SK-N-SH (cell line): Measurements from ENCODE around the gene MYPOP. TPM values are rescaled to one million over a fixed set of nuclear protein-coding genes. Genes with fewer than 3 reads are reported as not detected.

Source experiments
- CTCF ChIA-PET: fragments of 300-600, 350-600 bp; formaldehyde crosslinking; extraction: SDS; loops from one replicate; lab custom pipeline; 2021; lab: Yijun Ruan, JAX
- POLR2A ChIA-PET: fragments of 350-600 bp; sonication (Branson Sonifier 250); formaldehyde crosslinking; extraction: SDS; loops from one replicate; lab custom pipeline; 2020; ENCODE audit warnings: antibody characterized with exemption, inconsistent platforms; lab: Yijun Ruan, JAX
- DNase-seq: peaks from one replicate; pipeline ENCODE4 v3.0.0; 2012
- H2AFZ ChIP-seq: fragments of 200-600 bp; sonication (generic); 2 replicates; pipeline ENCODE4 v1.8.1; 2016; ENCODE audit warnings: antibody characterized with exemption, mild to moderate bottlenecking, low read depth
- H3F3A ChIP-seq: fragments of 200-600 bp; sonication (generic); replicated peaks from 2 replicates; pipeline ENCODE3; 2016; ENCODE audit warnings: antibody characterized with exemption, mild to moderate bottlenecking; ENCODE audit not compliant: insufficient read depth
- H3K27ac ChIP-seq, 2 experiments: fragments of 200-500 bp in 1 of 2; fragments of 200-600 bp in 1 of 2; sonication (Bioruptor generic) in 1 of 2; sonication (generic), shearing (Covaris generic) in 1 of 2; 2 replicates each; pipeline versions ENCODE4 v1.5.1 to v1.6.1; 2014 to 2016; ENCODE audit warnings: low read depth in 2 of 2, inconsistent platforms in 1 of 2, low read length in 1 of 2, mild to moderate bottlenecking in 1 of 2, mixed read lengths in 1 of 2
- H3K27me3 ChIP-seq: fragments of 200-600 bp; sonication (generic), shearing (Covaris generic); 2 replicates; pipeline ENCODE4 v1.6.1; 2016; ENCODE audit warnings: mixed run types; ENCODE audit not compliant: insufficient read depth
- H3K36me3 ChIP-seq, 2 experiments: fragments of 200-500 bp in 1 of 2; fragments of 200-600 bp in 1 of 2; sonication (Bioruptor generic) in 1 of 2; sonication (generic) in 1 of 2; replicated peaks in 1 of 2; 2 replicates each; pipeline versions ENCODE3 to v1.5.1; 2014 to 2016; ENCODE audit warnings: low read length in 1 of 2, mild to moderate bottlenecking in 1 of 2; ENCODE audit not compliant: insufficient read depth in 2 of 2, control insufficient read depth in 1 of 2
- H3K4me1 ChIP-seq, 2 experiments: fragments of 200-500 bp in 1 of 2; fragments of 200-600 bp in 1 of 2; sonication (Bioruptor generic) in 1 of 2; sonication (generic), shearing (Covaris generic) in 1 of 2; 2 replicates each; pipeline versions ENCODE4 v1.5.1 to v1.6.1; 2014 to 2016; ENCODE audit warnings: low read depth in 1 of 2, low read length in 1 of 2, mixed run types in 1 of 2; ENCODE audit not compliant: insufficient read depth in 2 of 2, control insufficient read depth in 1 of 2
- H3K4me2 ChIP-seq: fragments of 200-600 bp; sonication (generic), shearing (Covaris generic); 2 replicates; pipeline ENCODE4 v1.6.1; 2017; ENCODE audit warnings: mixed run types
- H3K4me3 ChIP-seq, 2 experiments: fragments of 200-500 bp in 1 of 2; fragments of 200-600 bp in 1 of 2; sonication (Bioruptor generic) in 1 of 2; sonication (generic), shearing (Covaris generic) in 1 of 2; 2 replicates each; pipeline versions ENCODE4 v1.5.1 to v1.8.1; 2014 to 2016; ENCODE audit warnings: low read depth in 2 of 2, inconsistent platforms in 1 of 2, low read length in 1 of 2, mild to moderate bottlenecking in 1 of 2, mixed read lengths in 1 of 2, moderate library complexity in 1 of 2
- H3K79me2 ChIP-seq: fragments of 200-600 bp; sonication (generic); 2 replicates; pipeline ENCODE4 v1.8.1; 2017; ENCODE audit warnings: mild to moderate bottlenecking; ENCODE audit not compliant: insufficient read depth
- H3K9ac ChIP-seq: fragments of 200-600 bp; sonication (generic); 2 replicates; pipeline ENCODE4 v1.6.1; 2017; ENCODE audit warnings: mixed run types
- H3K9me2 ChIP-seq: fragments of 200-600 bp; sonication (generic); 2 replicates; pipeline ENCODE4 v1.6.1; 2017; ENCODE audit warnings: mixed run types
- H3K9me3 ChIP-seq: fragments of 200-600 bp; sonication (generic); 2 replicates; pipeline ENCODE4 v1.6.1; 2017; ENCODE audit warnings: mixed run types, mild to moderate bottlenecking, moderate library complexity
- H4K20me1 ChIP-seq: fragments of 200-600 bp; sonication (generic); 2 replicates; pipeline ENCODE4 v1.6.1; 2017; ENCODE audit warnings: mild to moderate bottlenecking, mixed run types; ENCODE audit not compliant: insufficient read depth
- CHD2 ChIP-seq: fragments of 150-350 bp; IDR thresholded peaks from 2 replicates; pipeline ENCODE4 v1.6.1; 2018; ENCODE audit warnings: low read length; ENCODE audit not compliant: partially characterized antibody
- EZH2phosphoT487 ChIP-seq: fragments of 200-600 bp; sonication (generic); IDR thresholded peaks from 2 replicates; pipeline ENCODE4 v1.6.1; 2017; ENCODE audit warnings: low read depth, mixed run types, mild to moderate bottlenecking, antibody characterized with exemption, moderate library complexity, borderline replicate concordance
- FOXJ3 ChIP-seq: sonication (generic); formaldehyde crosslinking; IDR thresholded peaks from 2 replicates; pipeline ENCODE4 v1.5.1; 2020; ENCODE audit warnings: mild to moderate bottlenecking, missing genetic modification reagents
- MXI1 ChIP-seq: IDR thresholded peaks from 2 replicates; pipeline ENCODE4 v1.6.1; 2012; ENCODE audit warnings: mild to moderate bottlenecking, low read depth, low read length, improper control_type of control experiment
- PBX3 ChIP-seq: IDR thresholded peaks from 2 replicates; pipeline ENCODE4; 2012
- POLR2AphosphoS5 ChIP-seq: IDR thresholded peaks from 2 replicates; pipeline ENCODE4 v1.6.1; 2012; ENCODE audit warnings: low read depth, low read length
- TCF12 ChIP-seq: IDR thresholded peaks from 2 replicates; pipeline ENCODE4 v1.4.0; 2012
- USF1 ChIP-seq: IDR thresholded peaks from 2 replicates; pipeline ENCODE4 v1.4.0; 2012; ENCODE audit warnings: low read depth, borderline replicate concordance
- WGBS: methylation state at CpG from one replicate; pipeline ENCODE4 v1.1.6; 2017; ENCODE audit warnings: low lambda C conversion rate; 5-methylcytosine and 5-hydroxymethylcytosine counted together
- polyA plus RNA-seq, 3 experiments: library from polyadenylated mRNA; depleted of rRNA; stranded (reverse); fragments of >200 nt; gene quantifications; 2 replicates each; pipeline ENCODE4 v1.2.3, GENCODE V29; 2012
- TF ChIP-seq, protein P1 (sequence below): fragments of 150-350 bp; IDR thresholded peaks from 2 replicates; pipeline ENCODE4 v1.6.1; 2017; ENCODE audit warnings: antibody characterized with exemption, low read length, low read depth, borderline replicate concordance
- TF ChIP-seq, protein P2 (sequence below): fragments of 150-350 bp; IDR thresholded peaks from 2 replicates; pipeline ENCODE4 v1.6.1; 2016; ENCODE audit warnings: mild to moderate bottlenecking, low read depth, low read length
- TF ChIP-seq, protein P3 (sequence below): IDR thresholded peaks from 2 replicates; pipeline ENCODE4 v1.4.0; 2012; ENCODE audit warnings: low read depth
- TF ChIP-seq, protein P4 (sequence below): IDR thresholded peaks from 2 replicates; pipeline ENCODE4 v1.4.0; 2012; ENCODE audit warnings: low read depth, borderline replicate concordance

Gene MYPOP
- polyA plus RNA-seq, 1 of the 3 experiments (the other 2 are of a cell fraction), result 5.1 TPM

GRCh38 chr19:45876161-45876410 is 26.3 kb downstream of the MYPOP start:
- no peak overlapping the region for H2AFZ ChIP-seq
- H3F3A ChIP-seq, result no peaks in the 10 kb centered on the region
- TF ChIP-seq, protein P1, sequence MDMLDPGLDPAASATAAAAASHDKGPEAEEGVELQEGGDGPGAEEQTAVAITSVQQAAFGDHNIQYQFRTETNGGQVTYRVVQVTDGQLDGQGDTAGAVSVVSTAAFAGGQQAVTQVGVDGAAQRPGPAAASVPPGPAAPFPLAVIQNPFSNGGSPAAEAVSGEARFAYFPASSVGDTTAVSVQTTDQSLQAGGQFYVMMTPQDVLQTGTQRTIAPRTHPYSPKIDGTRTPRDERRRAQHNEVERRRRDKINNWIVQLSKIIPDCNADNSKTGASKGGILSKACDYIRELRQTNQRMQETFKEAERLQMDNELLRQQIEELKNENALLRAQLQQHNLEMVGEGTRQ, result no peak
- TF ChIP-seq CHD2 (no peak), PBX3 (no peak), POLR2AphosphoS5 (no peak), TCF12 (no peak), FOXJ3 (CRISPR knock-in tag) (no peak), EZH2phosphoT487 (no peak), MXI1 (no peak), USF1 (no peak)
- TF ChIP-seq, protein P2, sequence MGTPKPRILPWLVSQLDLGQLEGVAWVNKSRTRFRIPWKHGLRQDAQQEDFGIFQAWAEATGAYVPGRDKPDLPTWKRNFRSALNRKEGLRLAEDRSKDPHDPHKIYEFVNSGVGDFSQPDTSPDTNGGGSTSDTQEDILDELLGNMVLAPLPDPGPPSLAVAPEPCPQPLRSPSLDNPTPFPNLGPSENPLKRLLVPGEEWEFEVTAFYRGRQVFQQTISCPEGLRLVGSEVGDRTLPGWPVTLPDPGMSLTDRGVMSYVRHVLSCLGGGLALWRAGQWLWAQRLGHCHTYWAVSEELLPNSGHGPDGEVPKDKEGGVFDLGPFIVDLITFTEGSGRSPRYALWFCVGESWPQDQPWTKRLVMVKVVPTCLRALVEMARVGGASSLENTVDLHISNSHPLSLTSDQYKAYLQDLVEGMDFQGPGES, result no peak
- TF ChIP-seq, protein P3, sequence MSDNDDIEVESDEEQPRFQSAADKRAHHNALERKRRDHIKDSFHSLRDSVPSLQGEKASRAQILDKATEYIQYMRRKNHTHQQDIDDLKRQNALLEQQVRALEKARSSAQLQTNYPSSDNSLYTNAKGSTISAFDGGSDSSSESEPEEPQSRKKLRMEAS, result no peak
- TF ChIP-seq, protein P4, sequence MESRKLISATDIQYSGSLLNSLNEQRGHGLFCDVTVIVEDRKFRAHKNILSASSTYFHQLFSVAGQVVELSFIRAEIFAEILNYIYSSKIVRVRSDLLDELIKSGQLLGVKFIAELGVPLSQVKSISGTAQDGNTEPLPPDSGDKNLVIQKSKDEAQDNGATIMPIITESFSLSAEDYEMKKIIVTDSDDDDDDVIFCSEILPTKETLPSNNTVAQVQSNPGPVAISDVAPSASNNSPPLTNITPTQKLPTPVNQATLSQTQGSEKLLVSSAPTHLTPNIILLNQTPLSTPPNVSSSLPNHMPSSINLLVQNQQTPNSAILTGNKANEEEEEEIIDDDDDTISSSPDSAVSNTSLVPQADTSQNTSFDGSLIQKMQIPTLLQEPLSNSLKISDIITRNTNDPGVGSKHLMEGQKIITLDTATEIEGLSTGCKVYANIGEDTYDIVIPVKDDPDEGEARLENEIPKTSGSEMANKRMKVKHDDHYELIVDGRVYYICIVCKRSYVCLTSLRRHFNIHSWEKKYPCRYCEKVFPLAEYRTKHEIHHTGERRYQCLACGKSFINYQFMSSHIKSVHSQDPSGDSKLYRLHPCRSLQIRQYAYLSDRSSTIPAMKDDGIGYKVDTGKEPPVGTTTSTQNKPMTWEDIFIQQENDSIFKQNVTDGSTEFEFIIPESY, result no peak
- H3K27ac ChIP-seq, result no peak overlapping the region
- H3K9ac ChIP-seq, result no peak overlapping the region
- H3K4me2 ChIP-seq, result no peak overlapping the region
- no peaks in the 10 kb centered on the region for H4K20me1 ChIP-seq
- no peaks in the 10 kb centered on the region for H3K9me2 ChIP-seq
- 76% methylated on average over 4 of the region's 4 CpGs for WGBS
- ChIA-PET CTCF (interaction anchor here (0.8 kb wide), 1 partner anchor 140 kb away, joined by 3 read pairs; no protein-coding TSS in a partner anchor), POLR2A (no interaction called here)
- no peaks in the 10 kb centered on the region for H3K27me3 ChIP-seq
- no peaks in the 10 kb centered on the region for H3K9me3 ChIP-seq
- no peaks in the 10 kb centered on the region for H3K4me1 ChIP-seq
- H3K79me2 ChIP-seq, result no peaks in the 10 kb centered on the region
- DNase-seq, result no peak
- no peak overlapping the region for H3K4me3 ChIP-seq
- no peaks in the 10 kb centered on the region for H3K36me3 ChIP-seq
